Measurements from ENCODE around the gene ARMH2. TPM values are rescaled to one million over a fixed set of nuclear protein-coding genes. Genes with fewer than 3 reads are reported as not detected.

ARMH2 gene
- total and polyA plus RNA-seq, 10 of the 15 experiments (the other 5 are each of a cell fraction or from before 2014, with no cell fraction given), result 0.18 to 0.46 TPM; not detected in 8

DNA sequence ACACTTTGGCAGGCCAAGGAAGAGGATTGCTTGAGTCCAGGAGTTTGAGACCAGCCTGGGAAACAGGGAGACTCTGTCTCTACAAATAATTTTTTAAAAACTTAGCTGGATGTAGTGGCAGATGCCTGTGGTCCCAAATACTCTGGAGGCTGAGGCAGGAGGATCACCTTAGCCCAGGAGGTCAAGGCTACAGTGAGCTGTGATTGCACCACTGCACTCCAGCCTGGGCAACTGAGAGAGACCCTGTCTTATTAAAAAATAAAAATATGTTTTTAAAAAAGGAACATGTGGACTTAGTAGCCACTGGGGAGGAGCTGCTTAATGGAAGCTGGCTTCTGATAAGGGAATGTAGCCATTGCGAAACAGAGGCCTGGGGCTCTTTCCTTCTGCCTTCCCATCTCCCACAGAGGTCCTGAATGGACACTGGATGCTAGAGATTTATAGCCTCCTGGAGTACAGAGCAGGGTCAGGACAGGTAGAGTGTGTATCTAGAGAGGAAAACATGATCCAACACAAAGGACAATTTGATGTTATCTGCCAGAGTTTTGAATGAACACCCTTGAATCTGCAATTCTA is 45.7 kb downstream of the ARMH2 start:
- RAD21 ChIA-PET (ENCODE audit: unreplicated experiment), result no interaction called here
- CTCF ChIA-PET, result interaction anchor here (2.6 kb wide), 1 partner anchor 13 kb away, joined by 8 read pairs; no protein-coding TSS in a partner anchor
- no peaks in the 10 kb centered on the region for H4K20me1 ChIP-seq (ENCODE audit: control insufficient read depth, insufficient read depth)
- intact Hi-C loops (cut with micrococcal nuclease; ENCODE audit: unreplicated experiment), result no loop called here
- no peak overlapping the region for H2AFZ ChIP-seq (ENCODE audit: control insufficient read depth, low read depth, low read length)
- no TSS peak for BruUV-seq (replicated peaks)
- H3K4me3 ChIP-seq, result no peak overlapping the region
- H3K27me3 ChIP-seq (replicated peaks in 1 of 2; ENCODE audit: control insufficient read depth in 2 of 2, insufficient read depth in 2 of 2, low read length in 1 of 2), result no peaks in the 10 kb centered on the region
- H3K4me1 ChIP-seq (ENCODE audit: control insufficient read depth, insufficient read depth, low read length), result no peaks in the 10 kb centered on the region
- H3K9ac ChIP-seq (ENCODE audit: control insufficient read depth, insufficient read depth, low read length), result no peak overlapping the region
- H3K36me3 ChIP-seq (ENCODE audit: control insufficient read depth in 2 of 2, insufficient read depth in 2 of 2, low read length in 1 of 2), result no peaks in the 10 kb centered on the region
- WGBS (ENCODE audit: insufficient coverage, insufficient replicate concordance, low lambda C conversion rate, missing lambda C conversion rate), result 87% methylated on average over 1 of the region's 1 CpG
- H3K4me2 ChIP-seq (ENCODE audit: control insufficient read depth, insufficient read depth), result no peak overlapping the region
- H3K79me2 ChIP-seq (ENCODE audit: control insufficient read depth, insufficient read depth, low read length), result no peaks in the 10 kb centered on the region
- FAIRE-seq (no peak), DNase-seq (ENCODE audit: low read depth, low spot score) (no peak), ATAC-seq (no peak)
- in situ Hi-C loops (cut with MboI), result no loop called here
- SMC1A ChIA-PET (ENCODE audit: uncharacterized antibody, unreplicated experiment), result interaction anchor here (1.0 kb wide), 1 partner anchor 106 kb away, joined by 3 read pairs; the partner anchor contains the start of gene KIAA0319
- POLR2A ChIA-PET, result no interaction called here
- H3K27ac ChIP-seq (ENCODE audit: control insufficient read depth, insufficient read depth), result no peak overlapping the region
- peaks cover 2% of the 10 kb centered on the region; the same call in 2 of the 3 replicates for H3K9me3 ChIP-seq (replicated peaks; ENCODE audit: control insufficient read depth, insufficient read depth, low read length)
- TF ChIP-seq SMAD5 (IDR thresholded peaks at IDR 0.05; ENCODE audit: low read depth), result no peak
- TF ChIP-seq BACH1 (IDR thresholded peaks at IDR 0.05; ENCODE audit: borderline replicate concordance), result no peak
- TF ChIP-seq GATAD2B (conservative IDR thresholded peaks at IDR 0.05; ENCODE audit: low read depth), result no peak
- no peak for TF ChIP-seq POLR2AphosphoS5 (IDR thresholded peaks at IDR 0.05; ENCODE audit: low read length)
- TF ChIP-seq, protein P1, sequence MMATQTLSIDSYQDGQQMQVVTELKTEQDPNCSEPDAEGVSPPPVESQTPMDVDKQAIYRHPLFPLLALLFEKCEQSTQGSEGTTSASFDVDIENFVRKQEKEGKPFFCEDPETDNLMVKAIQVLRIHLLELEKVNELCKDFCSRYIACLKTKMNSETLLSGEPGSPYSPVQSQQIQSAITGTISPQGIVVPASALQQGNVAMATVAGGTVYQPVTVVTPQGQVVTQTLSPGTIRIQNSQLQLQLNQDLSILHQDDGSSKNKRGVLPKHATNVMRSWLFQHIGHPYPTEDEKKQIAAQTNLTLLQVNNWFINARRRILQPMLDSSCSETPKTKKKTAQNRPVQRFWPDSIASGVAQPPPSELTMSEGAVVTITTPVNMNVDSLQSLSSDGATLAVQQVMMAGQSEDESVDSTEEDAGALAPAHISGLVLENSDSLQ (IDR thresholded peaks at IDR 0.05), result no peak
- TF ChIP-seq CBX3 (IDR thresholded peaks at IDR 0.05; ENCODE audit: borderline replicate concordance, low read depth), result no peak
- TF ChIP-seq RFX5 (IDR thresholded peaks at IDR 0.05; ENCODE audit: low read depth, low read length), result no peak
- TF ChIP-seq POLR2AphosphoS2 (IDR thresholded peaks at IDR 0.05; ENCODE audit: low read depth, low read length), result no peak
- TF ChIP-seq SP1 (IDR thresholded peaks at IDR 0.05; ENCODE audit: low read depth, low read length), result no peak
- no peak for TF ChIP-seq TBL1XR1 (IDR thresholded peaks at IDR 0.05; ENCODE audit: low read depth, low read length)
- TF ChIP-seq SMAD1 (IDR thresholded peaks at IDR 0.05; ENCODE audit: low read depth, partially characterized antibody), result no peak
- TF ChIP-seq, protein P2, sequence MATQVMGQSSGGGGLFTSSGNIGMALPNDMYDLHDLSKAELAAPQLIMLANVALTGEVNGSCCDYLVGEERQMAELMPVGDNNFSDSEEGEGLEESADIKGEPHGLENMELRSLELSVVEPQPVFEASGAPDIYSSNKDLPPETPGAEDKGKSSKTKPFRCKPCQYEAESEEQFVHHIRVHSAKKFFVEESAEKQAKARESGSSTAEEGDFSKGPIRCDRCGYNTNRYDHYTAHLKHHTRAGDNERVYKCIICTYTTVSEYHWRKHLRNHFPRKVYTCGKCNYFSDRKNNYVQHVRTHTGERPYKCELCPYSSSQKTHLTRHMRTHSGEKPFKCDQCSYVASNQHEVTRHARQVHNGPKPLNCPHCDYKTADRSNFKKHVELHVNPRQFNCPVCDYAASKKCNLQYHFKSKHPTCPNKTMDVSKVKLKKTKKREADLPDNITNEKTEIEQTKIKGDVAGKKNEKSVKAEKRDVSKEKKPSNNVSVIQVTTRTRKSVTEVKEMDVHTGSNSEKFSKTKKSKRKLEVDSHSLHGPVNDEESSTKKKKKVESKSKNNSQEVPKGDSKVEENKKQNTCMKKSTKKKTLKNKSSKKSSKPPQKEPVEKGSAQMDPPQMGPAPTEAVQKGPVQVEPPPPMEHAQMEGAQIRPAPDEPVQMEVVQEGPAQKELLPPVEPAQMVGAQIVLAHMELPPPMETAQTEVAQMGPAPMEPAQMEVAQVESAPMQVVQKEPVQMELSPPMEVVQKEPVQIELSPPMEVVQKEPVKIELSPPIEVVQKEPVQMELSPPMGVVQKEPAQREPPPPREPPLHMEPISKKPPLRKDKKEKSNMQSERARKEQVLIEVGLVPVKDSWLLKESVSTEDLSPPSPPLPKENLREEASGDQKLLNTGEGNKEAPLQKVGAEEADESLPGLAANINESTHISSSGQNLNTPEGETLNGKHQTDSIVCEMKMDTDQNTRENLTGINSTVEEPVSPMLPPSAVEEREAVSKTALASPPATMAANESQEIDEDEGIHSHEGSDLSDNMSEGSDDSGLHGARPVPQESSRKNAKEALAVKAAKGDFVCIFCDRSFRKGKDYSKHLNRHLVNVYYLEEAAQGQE (IDR thresholded peaks at IDR 0.05; ENCODE audit: low read depth, low read length), result no peak
- no peak for TF ChIP-seq EP300 (IDR thresholded peaks at IDR 0.05; ENCODE audit: borderline replicate concordance in 1 of 2, control insufficient read depth in 1 of 2, low read depth in 2 of 2, low read length in 2 of 2)
- TF ChIP-seq CHD2 (IDR thresholded peaks at IDR 0.05; ENCODE audit: borderline replicate concordance, low read depth, low read length), result no peak
- TF ChIP-seq, protein P3, sequence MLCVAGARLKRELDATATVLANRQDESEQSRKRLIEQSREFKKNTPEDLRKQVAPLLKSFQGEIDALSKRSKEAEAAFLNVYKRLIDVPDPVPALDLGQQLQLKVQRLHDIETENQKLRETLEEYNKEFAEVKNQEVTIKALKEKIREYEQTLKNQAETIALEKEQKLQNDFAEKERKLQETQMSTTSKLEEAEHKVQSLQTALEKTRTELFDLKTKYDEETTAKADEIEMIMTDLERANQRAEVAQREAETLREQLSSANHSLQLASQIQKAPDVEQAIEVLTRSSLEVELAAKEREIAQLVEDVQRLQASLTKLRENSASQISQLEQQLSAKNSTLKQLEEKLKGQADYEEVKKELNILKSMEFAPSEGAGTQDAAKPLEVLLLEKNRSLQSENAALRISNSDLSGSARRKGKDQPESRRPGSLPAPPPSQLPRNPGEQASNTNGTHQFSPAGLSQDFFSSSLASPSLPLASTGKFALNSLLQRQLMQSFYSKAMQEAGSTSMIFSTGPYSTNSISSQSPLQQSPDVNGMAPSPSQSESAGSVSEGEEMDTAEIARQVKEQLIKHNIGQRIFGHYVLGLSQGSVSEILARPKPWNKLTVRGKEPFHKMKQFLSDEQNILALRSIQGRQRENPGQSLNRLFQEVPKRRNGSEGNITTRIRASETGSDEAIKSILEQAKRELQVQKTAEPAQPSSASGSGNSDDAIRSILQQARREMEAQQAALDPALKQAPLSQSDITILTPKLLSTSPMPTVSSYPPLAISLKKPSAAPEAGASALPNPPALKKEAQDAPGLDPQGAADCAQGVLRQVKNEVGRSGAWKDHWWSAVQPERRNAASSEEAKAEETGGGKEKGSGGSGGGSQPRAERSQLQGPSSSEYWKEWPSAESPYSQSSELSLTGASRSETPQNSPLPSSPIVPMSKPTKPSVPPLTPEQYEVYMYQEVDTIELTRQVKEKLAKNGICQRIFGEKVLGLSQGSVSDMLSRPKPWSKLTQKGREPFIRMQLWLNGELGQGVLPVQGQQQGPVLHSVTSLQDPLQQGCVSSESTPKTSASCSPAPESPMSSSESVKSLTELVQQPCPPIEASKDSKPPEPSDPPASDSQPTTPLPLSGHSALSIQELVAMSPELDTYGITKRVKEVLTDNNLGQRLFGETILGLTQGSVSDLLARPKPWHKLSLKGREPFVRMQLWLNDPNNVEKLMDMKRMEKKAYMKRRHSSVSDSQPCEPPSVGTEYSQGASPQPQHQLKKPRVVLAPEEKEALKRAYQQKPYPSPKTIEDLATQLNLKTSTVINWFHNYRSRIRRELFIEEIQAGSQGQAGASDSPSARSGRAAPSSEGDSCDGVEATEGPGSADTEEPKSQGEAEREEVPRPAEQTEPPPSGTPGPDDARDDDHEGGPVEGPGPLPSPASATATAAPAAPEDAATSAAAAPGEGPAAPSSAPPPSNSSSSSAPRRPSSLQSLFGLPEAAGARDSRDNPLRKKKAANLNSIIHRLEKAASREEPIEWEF (IDR thresholded peaks at IDR 0.05; ENCODE audit: insufficient replicate concordance, low read depth, low read length), result no peak

Measured in GM12878 (cell line).